Gastrocnemius medialis (tissue), 4 donors: ENCODE data around the gene TMPRSS4.

Source experiments
- POLR2A ChIP-seq, 2 donors: fragments of 450-650 bp; IDR thresholded peaks; one replicate each; pipeline ENCODE4 v1.6.1; 2017; ENCODE audit warnings: antibody characterized with exemption in 2 of 2, mild to moderate bottlenecking in 2 of 2, moderate library complexity in 2 of 2
- TF ChIP-seq, protein P1 (sequence below), 5 experiments: fragments of 450-650 bp in 3 of 5; fragments of 200-600 bp in 2 of 5; sonication (generic) in 2 of 5; IDR thresholded peaks in 4 of 5; conservative IDR thresholded peaks in 1 of 5; 1 replicate in 4 of 5; 2 replicates in 1 of 5; pipeline ENCODE4 v1.5.1; 2016 to 2019; ENCODE audit warnings: antibody characterized with exemption in 5 of 5, mild to moderate bottlenecking in 3 of 5, moderate library complexity in 3 of 5

DNA sequence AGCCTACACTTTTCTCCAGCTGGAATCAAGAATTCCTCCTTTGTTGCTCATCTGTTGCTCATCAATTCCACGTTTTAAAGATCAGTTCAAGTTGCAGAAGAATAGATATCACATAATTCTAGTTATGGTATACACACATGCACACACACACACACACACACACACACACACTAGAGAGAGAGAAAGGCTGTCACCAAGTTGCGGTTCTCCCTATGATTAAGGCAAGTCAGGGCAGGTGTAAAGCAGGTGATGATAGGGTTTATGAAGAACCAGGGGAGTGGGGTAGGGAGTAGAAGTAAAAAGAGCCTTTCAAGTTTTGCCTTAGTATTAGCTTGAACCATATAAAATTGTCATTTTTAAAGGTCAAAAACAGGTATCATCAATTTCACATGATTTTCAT lies 31.7 kb upstream of the TMPRSS4 start:
- TF ChIP-seq, protein P1, sequence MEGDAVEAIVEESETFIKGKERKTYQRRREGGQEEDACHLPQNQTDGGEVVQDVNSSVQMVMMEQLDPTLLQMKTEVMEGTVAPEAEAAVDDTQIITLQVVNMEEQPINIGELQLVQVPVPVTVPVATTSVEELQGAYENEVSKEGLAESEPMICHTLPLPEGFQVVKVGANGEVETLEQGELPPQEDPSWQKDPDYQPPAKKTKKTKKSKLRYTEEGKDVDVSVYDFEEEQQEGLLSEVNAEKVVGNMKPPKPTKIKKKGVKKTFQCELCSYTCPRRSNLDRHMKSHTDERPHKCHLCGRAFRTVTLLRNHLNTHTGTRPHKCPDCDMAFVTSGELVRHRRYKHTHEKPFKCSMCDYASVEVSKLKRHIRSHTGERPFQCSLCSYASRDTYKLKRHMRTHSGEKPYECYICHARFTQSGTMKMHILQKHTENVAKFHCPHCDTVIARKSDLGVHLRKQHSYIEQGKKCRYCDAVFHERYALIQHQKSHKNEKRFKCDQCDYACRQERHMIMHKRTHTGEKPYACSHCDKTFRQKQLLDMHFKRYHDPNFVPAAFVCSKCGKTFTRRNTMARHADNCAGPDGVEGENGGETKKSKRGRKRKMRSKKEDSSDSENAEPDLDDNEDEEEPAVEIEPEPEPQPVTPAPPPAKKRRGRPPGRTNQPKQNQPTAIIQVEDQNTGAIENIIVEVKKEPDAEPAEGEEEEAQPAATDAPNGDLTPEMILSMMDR (IDR thresholded peaks at IDR 0.05 in 4 of 5, conservative IDR thresholded peaks at IDR 0.05 in 1 of 5) = no peak
- TF ChIP-seq POLR2A (IDR thresholded peaks at IDR 0.05) = no peak
